HepG2 (cell line): ENCODE measurements around the gene ASXL1.

Source experiments
- ARHGAP35 ChIP-seq: sonication (generic); formaldehyde crosslinking; IDR thresholded peaks from 2 replicates; pipeline ENCODE4 v1.9.0; 2022; ENCODE audit warnings: mild to moderate bottlenecking, inconsistent platforms, moderate library complexity, missing genetic modification reagents, borderline replicate concordance
- ATF2 ChIP-seq: sonication (generic); formaldehyde crosslinking; IDR thresholded peaks from 2 replicates; pipeline ENCODE4 v1.4.0; 2020; ENCODE audit warnings: missing genetic modification reagents
- CTCF ChIP-seq: sonication (generic); formaldehyde crosslinking; IDR thresholded peaks from 2 replicates; pipeline ENCODE4 v1.5.0; 2020; ENCODE audit warnings: mild to moderate bottlenecking, missing genetic modification reagents, moderate library complexity
- HDAC6 ChIP-seq: fragments of 200-600 bp; sonication (generic); IDR thresholded peaks from 2 replicates; pipeline ENCODE4 v1.7.0; 2017; ENCODE audit warnings: mild to moderate bottlenecking, antibody characterized with exemption, low read length, low read depth
- SNRNP70 ChIP-seq: fragments of 200-400 bp; formaldehyde crosslinking; IDR thresholded peaks from 2 replicates; pipeline ENCODE4 v1.6.1; 2017; ENCODE audit warnings: mild to moderate bottlenecking, low read depth, low read length, moderate library complexity
- STAT5B ChIP-seq: sonication (generic); formaldehyde crosslinking; IDR thresholded peaks from 2 replicates; pipeline ENCODE4 v1.4.0; 2020; ENCODE audit warnings: missing genetic modification reagents
- ZNF282 ChIP-seq: fragments of 450-650 bp; IDR thresholded peaks from 2 replicates; pipeline ENCODE4 v1.6.1; 2018; ENCODE audit not compliant: partially characterized antibody
- ZNF350 ChIP-seq: sonication (generic); formaldehyde crosslinking; IDR thresholded peaks from 2 replicates; pipeline ENCODE4 v1.4.0; 2020; ENCODE audit warnings: mild to moderate bottlenecking, low read depth, missing genetic modification reagents, borderline replicate concordance
- ZNF441 ChIP-seq: sonication (generic); formaldehyde crosslinking; IDR thresholded peaks from 2 replicates; pipeline ENCODE4 v1.7.0; 2021; ENCODE audit warnings: missing genetic modification reagents, borderline replicate concordance
- ZNF775 ChIP-seq: sonication (generic); formaldehyde crosslinking; IDR thresholded peaks from 2 replicates; pipeline ENCODE4 v1.4.0; 2020; ENCODE audit warnings: missing genetic modification reagents, mild to moderate bottlenecking, moderate library complexity, borderline replicate concordance

GRCh38 chr20:32448306-32449056 is 90.3 kb downstream of the ASXL1 start:
- TF ChIP-seq HDAC6 (no peak), CTCF (CRISPR knock-in tag) (no peak), ARHGAP35 (CRISPR knock-in tag) (no peak), ATF2 (CRISPR knock-in tag) (no peak), STAT5B (CRISPR knock-in tag) (no peak), ZNF350 (CRISPR knock-in tag) (no peak), ZNF775 (no peak), ZNF282 (no peak), ZNF441 (CRISPR knock-in tag) (no peak), SNRNP70 (no peak)
